HS-27A (cell line): ENCODE results near the gene ZMYND15.

Experiments used
- DNase-seq: peaks from one replicate; pipeline ENCODE4 v3.0.0-alpha.2; 2012; ENCODE audit warnings: low read depth, missing footprints

ZMYND15 gene

GRCh38 chr17:4743898-4744297 is 4.3 kb downstream of the ZMYND15 start:
- DNase-seq: no peak

- DNase-seq: no peak
Measured at GRCh38 chr17:4744999-4745969, 5.7 kb downstream of the ZMYND15 start.

GRCh38 chr17:4747847-4748246 is 8.2 kb downstream of the ZMYND15 start:
- DNase-seq: no peak

GRCh38 chr17:4748686-4749085 is 9.1 kb downstream of the ZMYND15 start:
- no peak for DNase-seq

GRCh38 chr17:4750606-4751005 is 11.0 kb downstream of the ZMYND15 start:
- no peak for DNase-seq

- no peak for DNase-seq
Measured at GRCh38 chr17:4751932-4752331, 12.3 kb downstream of the ZMYND15 start.

GRCh38 chr17:4753392-4753791 is 13.8 kb downstream of the ZMYND15 start:
- no peak for DNase-seq

GRCh38 chr17:4759776-4760236 is 20.2 kb downstream of the ZMYND15 start:
- no peak for DNase-seq

- DNase-seq: no peak
Measured at GRCh38 chr17:4764595-4764994, 25.0 kb downstream of the ZMYND15 start.

- DNase-seq: no peak
Measured at GRCh38 chr17:4766201-4766600, 26.6 kb downstream of the ZMYND15 start.

GRCh38 chr17:4766723-4767122 is 27.1 kb downstream of the ZMYND15 start:
- no peak for DNase-seq

GRCh38 chr17:4768298-4768697 is 28.7 kb downstream of the ZMYND15 start:
- DNase-seq: no peak

GRCh38 chr17:4769628-4770027 is 30.0 kb downstream of the ZMYND15 start:
- no peak for DNase-seq

- no peak for DNase-seq
Measured at GRCh38 chr17:4771519-4772234, 32.0 kb downstream of the ZMYND15 start, which contains the start of gene TM4SF5. Gene TM4SF5, plus strand, starts transcription at chr17:4771886. Its CDS starts 37 bp downstream, at chr17:4771923.

- DNase-seq: no peak
Measured at GRCh38 chr17:4772235-4772613, 32.6 kb downstream of the ZMYND15 start.

- DNase-seq: no peak
Measured at GRCh38 chr17:4777969-4778760, 38.5 kb downstream of the ZMYND15 start.

GRCh38 chr17:4780325-4780955 is 40.8 kb downstream of the ZMYND15 start:
- no peak for DNase-seq

GRCh38 chr17:4782652-4783051 is 43.0 kb downstream of the ZMYND15 start:
- DNase-seq: no peak

GRCh38 chr17:4785311-4786105 is 45.9 kb downstream of the ZMYND15 start:
- DNase-seq: no peak

- DNase-seq: no peak
Measured at GRCh38 chr17:4786106-4786511, 46.5 kb downstream of the ZMYND15 start, which contains the start of gene VMO1. Gene VMO1, minus strand, starts transcription at chr17:4786364. Its CDS starts 12 bp downstream, at chr17:4786352.

- no peak for DNase-seq
Measured at GRCh38 chr17:4786516-4786915, 46.9 kb downstream of the ZMYND15 start.
